ENCODE measurements around the gene EVC2. TPM values are rescaled to one million over a fixed set of nuclear protein-coding genes. Genes with fewer than 3 reads are reported as not detected.

The EVC2 gene
- total RNA-seq, 1 experiment from 2014 or later = 7.8 TPM

DNA sequence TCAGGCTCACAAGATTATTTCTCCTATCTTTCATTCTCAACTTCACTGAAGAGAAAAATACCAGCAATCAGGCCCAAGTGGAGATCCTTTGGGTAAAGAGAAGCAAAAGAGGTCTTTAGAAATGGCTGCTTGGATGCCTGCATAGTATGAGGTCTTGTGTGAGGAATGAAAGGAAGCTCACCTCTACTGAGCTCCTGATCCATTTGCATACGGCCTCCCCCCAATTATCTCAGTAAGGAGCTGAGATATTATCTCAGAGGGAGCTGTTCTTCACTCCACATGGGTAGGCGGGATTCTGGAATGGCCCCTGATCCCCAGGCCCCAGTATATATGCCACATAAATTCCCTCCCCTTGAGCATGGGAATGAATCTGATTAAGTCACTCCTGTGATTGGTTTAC is 75.8 kb downstream of the EVC2 start:
- DNase-seq = no peak
- H3K36me3 Mint-ChIP-seq (ENCODE audit: insufficient read depth in 1 of 3, low read depth in 3 of 3) = peaks cover 0 to 19% (median 9%) of the 10 kb centered on the region in 3 experiments; a peak in 6 of 7 replicates
- Histone ChIP-seq H4K5ac (ENCODE audit: insufficient read length, low read depth, low read length) (no peak overlapping the region), H3K4me1 (ENCODE audit: insufficient read depth, low read length) (no peaks in the 10 kb centered on the region; the same call in 1 of the 2 replicates), H3K4ac (ENCODE audit: low read depth, low read length) (no peak overlapping the region), H2BK12ac (ENCODE audit: insufficient read length, low read depth, low read length) (no peak overlapping the region), H2AFZ (ENCODE audit: low read length) (no peak overlapping the region), H3K9ac (ENCODE audit: extremely low read depth, insufficient read length, low read length) (no peak overlapping the region), H3K23me2 (ENCODE audit: insufficient read length, low read depth, low read length, poor library complexity, severe bottlenecking) (no peaks in the 10 kb centered on the region), H2AK5ac (ENCODE audit: insufficient read length, low read length) (no peak overlapping the region), H3K79me1 (ENCODE audit: insufficient read depth, low read depth, low read length, poor library complexity, severe bottlenecking) (no peaks in the 10 kb centered on the region), H2BK120ac (ENCODE audit: low read depth, low read length, poor library complexity, severe bottlenecking) (no peak overlapping the region), H3K79me2 (ENCODE audit: insufficient read depth, low read length) (no peaks in the 10 kb centered on the region), H3K4me2 (ENCODE audit: insufficient read depth, insufficient read length, low read length) (no peak overlapping the region), H3K56ac (ENCODE audit: insufficient read length, low read depth, low read length) (no peak overlapping the region), H4K8ac (replicated peaks; ENCODE audit: insufficient read length, low read depth, low read length) (no peak overlapping the region), H4K20me1 (ENCODE audit: control insufficient read depth, insufficient read depth, insufficient read length) (no peaks in the 10 kb centered on the region), H3K9me3 (ENCODE audit: control insufficient read depth, low read depth, low read length) (no peaks in the 10 kb centered on the region), H3T11ph (ENCODE audit: low read length) (no peak overlapping the region), H3K27me3 (ENCODE audit: insufficient read depth, low read length) (no peaks in the 10 kb centered on the region), H3K23ac (ENCODE audit: insufficient read length, low read depth, low read length) (no peak overlapping the region), H3K14ac (ENCODE audit: insufficient read depth, low read length) (no peak overlapping the region), H3K18ac (ENCODE audit: insufficient read length, low read depth, low read length) (no peak overlapping the region), H2BK15ac (ENCODE audit: low read depth, low read length) (no peak overlapping the region), H2BK20ac (ENCODE audit: low read depth, low read length, poor library complexity, severe bottlenecking) (no peak overlapping the region), H3K27ac (ENCODE audit: insufficient read length, low read depth, low read length) (no peak overlapping the region), H2BK5ac (ENCODE audit: insufficient read length, low read length) (no peak overlapping the region), H4K91ac (ENCODE audit: insufficient read length, low read depth, low read length) (no peak overlapping the region)
- TF ChIP-seq, protein P1, sequence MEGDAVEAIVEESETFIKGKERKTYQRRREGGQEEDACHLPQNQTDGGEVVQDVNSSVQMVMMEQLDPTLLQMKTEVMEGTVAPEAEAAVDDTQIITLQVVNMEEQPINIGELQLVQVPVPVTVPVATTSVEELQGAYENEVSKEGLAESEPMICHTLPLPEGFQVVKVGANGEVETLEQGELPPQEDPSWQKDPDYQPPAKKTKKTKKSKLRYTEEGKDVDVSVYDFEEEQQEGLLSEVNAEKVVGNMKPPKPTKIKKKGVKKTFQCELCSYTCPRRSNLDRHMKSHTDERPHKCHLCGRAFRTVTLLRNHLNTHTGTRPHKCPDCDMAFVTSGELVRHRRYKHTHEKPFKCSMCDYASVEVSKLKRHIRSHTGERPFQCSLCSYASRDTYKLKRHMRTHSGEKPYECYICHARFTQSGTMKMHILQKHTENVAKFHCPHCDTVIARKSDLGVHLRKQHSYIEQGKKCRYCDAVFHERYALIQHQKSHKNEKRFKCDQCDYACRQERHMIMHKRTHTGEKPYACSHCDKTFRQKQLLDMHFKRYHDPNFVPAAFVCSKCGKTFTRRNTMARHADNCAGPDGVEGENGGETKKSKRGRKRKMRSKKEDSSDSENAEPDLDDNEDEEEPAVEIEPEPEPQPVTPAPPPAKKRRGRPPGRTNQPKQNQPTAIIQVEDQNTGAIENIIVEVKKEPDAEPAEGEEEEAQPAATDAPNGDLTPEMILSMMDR (conservative IDR thresholded peaks at IDR 0.05) = no peak
- H3K4me1 Mint-ChIP-seq = peaks cover 16 to 19% of the 10 kb centered on the region in 2 experiments
- no peaks in the 10 kb centered on the region for H3K9me3 Mint-ChIP-seq
- no peaks in the 10 kb centered on the region for H3K27me3 Mint-ChIP-seq (ENCODE audit: low read depth)
- H3K27ac Mint-ChIP-seq = peak overlapping the region in 2 of 3 experiments; percentile 48 to 92; a peak in 4 of 7 replicates
- WGBS (ENCODE audit: extremely low coverage, insufficient read length, low lambda C conversion rate) = no CpG with 5 or more reads among the region's 2 CpGs
- H3K4me3 Mint-ChIP-seq = no peak overlapping the region
